ENCODE data around the gene TLDC2.
A peak's percentile ranks its signal among the peaks of the same experiment; 100 is the strongest.
"Not testable (repeated sequence)": the region's sequence is repeated elsewhere in the genome, so short reads cannot be mapped to it uniquely, and the experiment has no call there.

The TLDC2 gene

GRCh38 chr20:36866681-36867495 lies 9.1 kb upstream of the TLDC2 start:
- DNase-seq (ENCODE audit: low read depth in 2 of 2), result no peak

GRCh38 chr20:36871640-36872570 lies 4.0 kb upstream of the TLDC2 start:
- DNase-seq (ENCODE audit: low read depth in 2 of 2), result no peak

DNA sequence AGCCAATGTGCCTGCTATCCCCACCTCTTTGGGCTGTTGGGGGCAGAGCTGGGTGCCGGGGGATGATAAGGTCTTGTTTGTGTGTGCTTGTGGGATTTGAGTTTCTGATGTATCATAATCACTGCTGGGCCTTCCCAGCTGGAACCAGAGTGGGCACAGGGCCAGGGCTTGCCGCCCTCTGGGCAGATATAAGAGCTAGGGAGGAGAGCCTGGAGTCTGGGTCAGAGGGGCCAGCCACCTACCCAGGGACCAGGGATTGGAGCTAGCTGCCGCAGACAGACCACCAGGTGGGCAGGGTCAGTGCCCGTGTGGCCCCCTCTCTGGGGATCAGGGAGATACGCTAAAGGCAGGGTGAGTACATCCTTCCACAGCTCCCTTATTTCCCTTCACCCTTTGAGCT lies 3.1 kb upstream of the TLDC2 start:
- DNase-seq (ENCODE audit: low read depth in 2 of 2), result no peak

GRCh38 chr20:36873498-36874189 lies 2.3 kb upstream of the TLDC2 start:
- no peak for DNase-seq (ENCODE audit: low read depth in 2 of 2)

DNA sequence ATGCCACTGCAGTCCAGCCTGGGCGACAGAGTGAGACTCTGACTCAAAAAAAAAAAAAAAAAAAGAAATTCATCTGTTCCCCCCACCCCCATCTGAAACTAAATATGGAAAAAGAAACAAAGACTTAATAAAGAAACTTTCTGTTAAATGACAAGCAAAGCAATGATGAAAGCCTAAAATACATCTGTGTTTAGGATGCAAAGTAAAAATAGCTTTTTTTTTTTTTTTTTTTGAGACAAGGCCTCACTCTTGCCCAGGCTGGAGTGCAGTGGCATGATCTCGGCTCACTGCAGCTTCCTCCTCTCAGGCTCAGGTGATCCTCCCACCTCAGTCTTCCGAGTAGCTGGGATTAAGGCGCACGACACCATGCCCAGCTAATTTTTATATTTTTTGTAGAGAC lies 845 bp upstream of the TLDC2 start:
- DNase-seq (ENCODE audit: low read depth in 2 of 2), result not testable (repeated sequence)

- DNase-seq (ENCODE audit: low read depth in 2 of 2), result no peak
Measured at GRCh38 chr20:36876473-36876833, 515 bp downstream of the TLDC2 start.

GRCh38 chr20:36878941-36879340 lies 3.0 kb downstream of the TLDC2 start:
- no peak for DNase-seq (ENCODE audit: low read depth in 2 of 2)

GRCh38 chr20:36880741-36881250 lies 4.9 kb downstream of the TLDC2 start:
- no peak for DNase-seq (ENCODE audit: low read depth in 2 of 2)

- no peak for DNase-seq (ENCODE audit: low read depth in 2 of 2)
Measured at GRCh38 chr20:36881331-36881730, 5.4 kb downstream of the TLDC2 start.

DNA sequence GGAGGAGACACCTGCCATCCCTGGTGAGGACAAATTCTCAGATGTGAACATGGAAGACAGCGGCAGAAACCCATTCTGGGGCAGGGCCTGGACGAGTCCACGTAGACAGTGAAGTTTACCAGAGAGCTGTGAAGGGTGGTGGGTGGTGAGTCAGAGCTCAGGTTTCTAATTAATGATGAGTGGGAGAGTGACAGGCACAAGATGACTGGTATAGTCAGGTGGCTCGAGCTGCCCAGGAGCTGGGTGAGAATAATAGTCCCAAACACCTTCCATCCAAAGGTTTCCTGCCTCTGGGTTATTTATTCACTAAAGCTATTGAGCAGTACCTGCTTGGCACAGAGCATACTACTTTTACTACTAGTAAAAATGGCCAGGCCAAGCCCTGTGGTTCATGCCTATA lies 6.0 kb downstream of the TLDC2 start:
- DNase-seq (ENCODE audit: low read depth in 2 of 2), result no peak

GRCh38 chr20:36883977-36884535 lies 8.1 kb downstream of the TLDC2 start:
- no peak for DNase-seq (ENCODE audit: low read depth in 2 of 2)

DNA sequence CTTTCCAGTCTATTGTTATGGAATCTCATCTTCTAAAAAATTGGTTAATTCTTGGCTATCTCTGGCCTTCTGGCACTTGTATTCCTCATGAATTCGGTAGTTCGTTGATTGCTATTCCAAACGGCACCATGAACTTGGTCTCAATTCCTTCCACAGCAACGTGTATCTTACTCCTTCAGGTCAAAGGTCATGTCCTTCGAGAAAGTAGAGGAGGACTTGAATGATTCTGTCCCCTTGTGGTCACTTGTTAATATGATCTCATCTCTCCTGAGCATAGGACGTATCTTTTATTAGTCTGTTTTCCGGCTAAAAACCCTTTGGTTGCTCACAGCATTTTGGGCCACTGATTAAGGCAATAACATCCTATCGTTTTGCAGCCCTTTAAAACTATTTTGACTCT lies 9.4 kb downstream of the TLDC2 start:
- DNase-seq (ENCODE audit: low read depth in 2 of 2), result no peak

DNA sequence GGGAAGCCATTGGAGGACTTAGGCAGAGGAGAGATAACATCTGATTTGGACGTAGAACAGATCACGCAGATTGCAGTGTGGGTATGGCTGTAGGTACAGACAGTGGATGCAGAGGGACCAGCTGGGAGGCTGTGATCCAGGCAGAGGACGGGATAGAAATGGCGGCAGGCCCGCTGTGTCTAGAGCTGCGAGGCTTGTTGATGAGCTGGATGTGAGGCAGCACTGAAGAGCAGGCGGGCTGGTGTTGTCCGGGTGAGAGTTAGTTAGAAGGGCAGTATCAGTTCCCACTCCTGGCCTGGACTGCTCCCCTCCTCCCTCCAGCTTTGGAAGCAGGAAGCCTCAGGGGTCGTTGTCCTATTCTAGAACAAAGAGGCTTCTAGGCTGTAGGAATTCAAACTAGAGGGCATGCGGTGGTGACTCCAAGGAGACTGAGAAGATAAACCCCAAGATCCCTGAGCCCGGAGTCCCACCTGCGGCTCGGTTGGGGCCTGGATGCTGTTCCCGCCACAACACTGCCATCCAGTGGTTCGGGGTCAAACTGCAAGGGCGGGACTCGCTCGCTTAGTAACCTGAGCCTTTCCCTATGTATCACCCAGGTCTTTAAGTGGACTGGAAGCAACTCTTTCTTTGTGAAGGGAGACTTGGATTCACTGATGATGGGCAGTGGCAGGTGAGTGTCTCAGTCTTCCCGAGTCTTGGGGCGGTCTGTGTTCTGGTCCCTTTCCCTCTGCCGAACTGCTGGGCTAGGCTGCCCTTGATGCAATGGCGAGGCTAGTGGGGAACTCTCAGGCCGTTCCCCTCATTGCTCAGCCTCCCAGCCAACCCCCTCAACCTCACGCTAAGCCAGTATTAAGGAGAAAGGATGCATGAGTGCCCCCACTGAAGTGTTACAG lies 11.2 kb downstream of the TLDC2 start:
- peak; percentile 35 to 44 for DNase-seq (ENCODE audit: low read depth in 2 of 2)

DNA sequence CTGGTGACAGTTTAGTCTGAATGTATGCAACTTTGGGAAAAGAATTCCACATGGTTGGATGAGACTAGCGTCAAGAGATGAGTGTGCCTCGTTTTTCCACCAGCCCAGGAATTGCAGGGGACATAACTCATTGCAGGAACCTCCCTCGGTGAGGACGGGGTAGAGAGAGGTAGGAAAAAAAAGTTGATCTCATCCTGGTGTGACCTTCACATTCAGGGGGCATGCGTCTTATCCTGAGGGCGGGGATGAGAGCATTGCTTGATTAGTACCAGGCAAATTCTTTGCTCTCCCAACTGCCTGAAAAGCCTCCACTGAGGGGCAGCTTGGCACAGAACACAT lies 11.8 kb downstream of the TLDC2 start:
- DNase-seq (ENCODE audit: low read depth in 2 of 2), result no peak

DNA sequence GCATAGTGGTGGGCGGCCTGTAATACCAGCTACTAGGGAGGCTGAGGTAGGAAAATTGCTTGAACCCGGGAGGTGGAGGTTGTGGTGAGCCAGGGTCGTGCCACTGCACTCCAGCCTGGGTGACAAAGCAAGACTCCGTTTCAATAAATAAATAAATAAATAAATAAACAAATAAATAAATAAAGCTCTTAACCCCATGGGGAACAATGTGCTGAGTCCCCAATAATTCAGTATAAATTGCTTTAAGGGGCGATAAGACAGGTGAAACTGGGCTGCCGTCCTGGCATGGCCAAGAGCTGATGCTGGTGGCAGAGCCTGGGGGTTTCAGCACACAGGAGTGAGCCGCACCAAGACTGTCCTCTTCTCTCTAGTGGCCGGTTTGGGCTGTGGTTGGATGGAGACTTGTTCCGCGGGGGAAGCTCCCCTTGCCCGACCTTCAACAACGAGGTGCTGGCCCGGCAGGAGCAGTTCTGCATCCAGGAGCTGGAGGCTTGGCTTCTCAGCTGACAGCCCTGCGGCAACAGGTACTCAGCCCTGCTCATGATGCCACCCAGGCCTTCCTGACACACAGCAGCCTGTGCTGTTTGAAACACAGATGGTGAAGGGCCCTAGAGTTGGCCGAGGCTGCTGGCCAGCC lies 13.1 kb downstream of the TLDC2 start:
- DNase-seq (ENCODE audit: low read depth in 2 of 2), result no peak

GRCh38 chr20:36890586-36890985 lies 14.6 kb downstream of the TLDC2 start:
- no peak for DNase-seq (ENCODE audit: low read depth in 2 of 2)

DNA sequence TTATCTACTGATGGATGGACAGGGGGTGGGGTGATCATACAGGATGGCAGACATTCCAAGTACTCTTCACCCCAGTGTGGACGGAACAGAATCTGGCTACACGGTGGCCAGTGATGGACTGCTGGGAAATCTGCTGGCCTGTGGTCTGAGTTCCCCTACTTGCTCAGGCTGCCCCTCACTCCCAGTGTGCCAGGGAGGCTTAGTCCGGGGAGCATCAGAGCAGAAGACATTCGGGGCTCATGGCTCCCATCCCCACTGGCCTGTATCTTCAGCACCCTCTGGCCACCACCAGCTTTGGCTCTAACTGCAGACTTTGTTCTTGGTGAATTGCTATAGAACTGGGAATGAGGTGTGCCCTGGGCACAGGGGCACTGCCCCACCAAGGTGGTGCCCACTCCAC lies 15.3 kb downstream of the TLDC2 start:
- no peak for DNase-seq (ENCODE audit: low read depth in 2 of 2)

DNA sequence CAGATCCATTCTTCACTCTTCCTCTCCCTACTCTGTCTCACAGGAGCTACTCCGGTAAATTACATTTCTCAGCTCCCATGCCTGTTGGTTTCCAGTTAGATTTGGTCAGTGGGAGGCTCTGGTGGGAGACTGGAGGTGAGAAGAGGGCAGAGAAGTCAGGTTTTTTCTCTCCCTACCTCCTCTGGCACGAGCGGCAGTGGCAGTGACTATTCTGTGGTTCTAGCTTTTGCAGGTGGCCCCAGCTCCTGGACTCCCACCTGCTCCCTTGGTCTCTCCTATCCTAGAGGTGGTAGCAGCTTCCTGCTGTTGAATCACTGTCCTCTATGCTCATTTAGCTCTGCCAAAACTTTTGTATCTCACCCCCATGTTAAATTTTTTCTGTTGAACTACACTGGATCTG lies 17.9 kb downstream of the TLDC2 start:
- no peak for DNase-seq (ENCODE audit: low read depth in 2 of 2)

DNA sequence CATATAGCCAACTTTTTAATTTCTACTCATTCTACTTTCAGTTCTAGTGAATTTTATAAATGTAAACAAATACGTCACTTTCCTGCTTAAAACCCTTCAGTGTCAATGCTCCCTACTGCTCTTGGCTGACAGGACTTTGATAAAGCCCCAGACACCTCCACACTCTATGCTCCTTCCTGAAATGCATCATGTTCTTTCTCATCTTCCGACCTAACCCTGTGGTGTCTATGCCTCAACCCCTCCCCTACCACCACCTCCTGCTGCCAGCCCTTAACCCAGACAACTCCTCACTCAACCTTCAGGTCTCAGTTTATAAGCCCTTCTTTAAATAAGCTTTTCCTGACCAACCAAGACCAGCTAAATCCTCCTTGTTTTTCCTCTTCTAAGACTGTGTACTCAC lies 19.1 kb downstream of the TLDC2 start:
- DNase-seq (ENCODE audit: low read depth in 2 of 2), result no peak

DNA sequence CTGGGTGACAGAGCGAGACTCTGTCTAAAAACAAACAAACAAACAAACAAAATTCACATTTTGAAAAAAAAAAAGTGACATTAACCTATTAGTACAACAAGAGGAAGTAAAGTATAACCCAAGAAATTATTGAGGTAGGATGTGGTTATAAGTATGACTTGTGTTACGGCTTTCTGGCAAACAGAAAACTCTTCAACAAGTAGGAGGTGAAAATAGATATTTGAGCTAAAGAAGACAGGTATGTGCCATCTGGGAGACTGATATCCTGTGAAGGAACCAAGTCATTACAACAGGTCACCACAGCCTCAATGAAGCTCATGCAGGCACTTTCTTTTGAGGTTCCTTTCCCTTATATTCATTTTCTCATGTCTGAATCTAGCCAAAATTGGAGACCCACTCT lies 28.8 kb downstream of the TLDC2 start:
- no peak for DNase-seq (ENCODE audit: low read depth in 2 of 2)

All from fibroblast of skin of left biceps (primary cell).